ENCODE measurements around the gene HMCN2.

HMCN2 gene

DNA sequence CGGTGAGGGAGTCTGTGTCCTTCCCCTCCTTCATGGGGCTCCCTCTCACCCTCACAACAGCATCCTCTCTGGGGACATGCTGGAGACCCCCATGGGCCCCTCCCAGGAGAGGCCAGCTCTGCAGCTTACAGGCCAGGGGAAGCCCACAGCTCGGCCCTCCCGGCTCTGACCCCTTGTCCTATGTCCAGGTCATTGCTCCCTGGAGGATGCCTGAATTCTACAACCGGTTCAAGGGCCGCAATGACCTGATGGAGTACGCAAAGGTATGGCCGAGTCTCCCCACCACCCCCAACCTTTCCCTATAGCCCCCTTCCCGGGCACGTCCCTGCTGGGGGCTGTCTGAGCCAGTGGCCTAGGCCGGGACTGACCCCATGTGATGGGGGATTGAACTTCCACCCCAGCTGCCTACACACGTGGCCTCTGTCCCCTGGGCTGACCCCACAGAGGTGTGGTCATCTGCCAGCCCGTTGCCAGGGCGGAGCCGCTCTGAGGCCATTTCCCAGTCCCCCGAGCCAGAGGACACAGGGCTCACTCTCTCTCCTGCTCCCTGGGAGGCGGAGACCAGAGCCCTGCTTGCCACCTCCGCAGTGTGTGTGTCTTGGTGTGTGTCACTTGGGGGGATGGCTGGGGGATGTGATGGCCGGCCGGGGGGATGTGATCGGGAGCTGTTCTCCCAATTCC lies 201.1 kb downstream of the HMCN2 start:
- in situ Hi-C loops (cut with HindIII; ENCODE audit: low sequenced_read_pairs) = no loop called here
- no peak for TF ChIP-seq CTCF (IDR thresholded peaks at IDR 0.05; ENCODE audit: low read depth, low read length)
- no peak overlapping the region for H3K4me3 ChIP-seq (ENCODE audit: low read depth, low read length)
- DNase-seq (ENCODE audit: low read depth, low spot score) = no peak

DNA sequence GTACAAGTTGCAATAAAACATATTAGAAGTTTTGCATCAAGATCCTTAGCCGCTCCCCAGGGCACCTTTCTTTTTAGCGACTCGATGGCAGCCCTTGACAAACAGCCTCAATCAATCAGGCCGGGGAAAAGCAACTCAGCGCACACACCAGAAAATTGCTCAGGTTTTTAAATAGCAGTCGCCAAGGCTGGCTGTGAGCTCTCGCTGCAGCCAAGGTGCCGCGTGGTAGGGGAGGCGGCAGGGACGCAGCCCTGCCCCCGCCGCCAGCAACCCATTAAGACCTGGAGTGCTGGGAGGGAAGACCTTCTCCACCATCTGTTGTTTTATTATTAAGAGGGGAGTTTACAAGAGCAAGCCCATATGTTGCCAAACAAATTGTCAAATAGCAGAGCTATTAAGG lies 201.8 kb downstream of the HMCN2 start:
- H3K4me3 ChIP-seq (ENCODE audit: low read depth, low read length) = no peak overlapping the region
- TF ChIP-seq CTCF (IDR thresholded peaks at IDR 0.05; ENCODE audit: low read depth, low read length) = no peak
- DNase-seq (ENCODE audit: low read depth, low spot score) = no peak
- in situ Hi-C loops (cut with HindIII; ENCODE audit: low sequenced_read_pairs) = no loop called here

DNA sequence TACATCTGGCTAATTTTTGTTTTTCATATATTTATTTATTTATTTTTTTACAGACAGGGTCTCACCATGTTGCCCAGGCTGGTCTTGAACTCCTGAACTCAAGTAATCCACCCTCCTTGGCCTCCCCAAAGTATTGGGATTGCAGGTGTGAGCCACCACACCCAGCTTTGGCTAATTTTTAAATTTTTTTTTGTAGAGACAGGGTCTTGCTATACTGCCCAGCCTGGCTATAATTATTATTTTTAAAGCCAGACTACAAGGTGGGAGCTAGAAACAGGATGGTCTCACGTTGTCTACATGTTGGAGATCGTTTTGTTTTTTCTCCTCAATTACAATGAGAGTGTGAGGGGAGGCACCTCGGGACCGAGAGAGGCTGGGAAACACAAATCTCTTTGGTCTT lies 203.0 kb downstream of the HMCN2 start:
- TF ChIP-seq CTCF (IDR thresholded peaks at IDR 0.05; ENCODE audit: low read depth, low read length) = no peak
- DNase-seq (ENCODE audit: low read depth, low spot score) = no peak
- in situ Hi-C loops (cut with HindIII; ENCODE audit: low sequenced_read_pairs) = no loop called here
- no peak overlapping the region for H3K4me3 ChIP-seq (ENCODE audit: low read depth, low read length)

DNA sequence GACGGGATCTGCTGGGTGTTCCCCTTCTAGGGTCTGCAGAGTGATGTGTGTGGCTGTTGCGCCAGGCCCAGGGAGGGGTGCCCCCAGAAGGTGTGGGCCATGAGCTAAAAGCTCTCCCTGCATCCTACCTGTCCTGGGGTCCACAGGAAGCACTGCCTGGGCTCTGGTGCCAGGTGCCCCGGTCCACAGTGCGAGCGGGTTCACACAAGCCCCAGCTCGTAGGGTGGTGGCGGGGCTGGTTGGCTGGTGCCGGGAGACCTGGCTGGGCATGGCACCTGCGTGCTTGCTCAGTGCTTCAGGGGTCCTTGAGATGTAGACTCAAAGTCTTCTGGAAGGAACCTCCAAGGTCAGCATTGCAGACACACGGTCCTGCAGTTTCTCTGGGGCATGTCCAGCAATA lies 204.7 kb downstream of the HMCN2 start:
- in situ Hi-C loops (cut with HindIII; ENCODE audit: low sequenced_read_pairs) = no loop called here
- TF ChIP-seq CTCF (IDR thresholded peaks at IDR 0.05; ENCODE audit: low read depth, low read length) = no peak
- H3K4me3 ChIP-seq (ENCODE audit: low read depth, low read length) = no peak overlapping the region
- DNase-seq (ENCODE audit: low read depth, low spot score) = no peak

DNA sequence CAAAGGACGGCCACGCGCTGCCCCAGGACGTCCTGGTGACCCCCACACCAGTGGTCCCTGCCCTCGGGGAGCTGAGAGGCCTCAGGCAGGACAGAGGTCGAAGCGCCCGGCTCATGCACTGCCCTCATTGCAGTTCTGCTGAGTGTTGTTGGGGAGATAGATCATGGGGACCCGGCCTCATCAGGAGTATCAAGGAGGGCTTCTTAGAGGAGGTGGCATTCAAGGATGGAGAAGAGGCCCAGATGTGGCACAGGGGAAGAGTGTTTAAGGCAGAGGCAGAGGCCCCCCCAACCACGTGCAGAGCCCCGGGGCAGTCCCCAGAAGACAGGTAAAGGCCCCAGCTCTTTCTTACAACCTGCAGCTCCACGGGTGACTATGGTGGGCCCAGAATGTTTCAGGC lies 205.4 kb downstream of the HMCN2 start:
- in situ Hi-C loops (cut with HindIII; ENCODE audit: low sequenced_read_pairs) = no loop called here
- H3K4me3 ChIP-seq (ENCODE audit: low read depth, low read length) = no peak overlapping the region
- DNase-seq (ENCODE audit: low read depth, low spot score) = no peak
- TF ChIP-seq CTCF (IDR thresholded peaks at IDR 0.05; ENCODE audit: low read depth, low read length) = no peak

GRCh38 chr9:130471411-130472183 lies 206.0 kb downstream of the HMCN2 start:
- H3K4me3 ChIP-seq (ENCODE audit: low read depth, low read length) = no peak overlapping the region
- in situ Hi-C loops (cut with HindIII; ENCODE audit: low sequenced_read_pairs) = no loop called here
- TF ChIP-seq CTCF (IDR thresholded peaks at IDR 0.05; ENCODE audit: low read depth, low read length) = no peak
- no peak for DNase-seq (ENCODE audit: low read depth, low spot score)
